Muscle of back (tissue), 11 donors: ENCODE measurements around the gene NBPF3. TPM values are rescaled to one million over a fixed set of nuclear protein-coding genes. Genes with fewer than 3 reads are reported as not detected.
A peak's percentile ranks its signal among the peaks of the same experiment; 100 is the strongest.
"Not testable (repeated sequence)": the region's sequence is repeated elsewhere in the genome, so short reads cannot be mapped to it uniquely, and the experiment has no call there.

Source experiments
- DNase-seq, 3 donors: peaks; one replicate each; pipeline versions ENCODE4 v3.0.0 to v3.0.0-alpha.2; 2013
- polyA plus RNA-seq, 10 donors: library from polyadenylated mRNA; unstranded; fragments of 120-200 nt; gene quantifications; one replicate each; pipeline ENCODE4 v1.2.1, GENCODE V29; 2013; ENCODE audit not compliant: insufficient read length in 10 of 10

NBPF3 gene
- polyA plus RNA-seq, 10 donors = 3.9 to 10.7 (median 7.4) TPM

DNA sequence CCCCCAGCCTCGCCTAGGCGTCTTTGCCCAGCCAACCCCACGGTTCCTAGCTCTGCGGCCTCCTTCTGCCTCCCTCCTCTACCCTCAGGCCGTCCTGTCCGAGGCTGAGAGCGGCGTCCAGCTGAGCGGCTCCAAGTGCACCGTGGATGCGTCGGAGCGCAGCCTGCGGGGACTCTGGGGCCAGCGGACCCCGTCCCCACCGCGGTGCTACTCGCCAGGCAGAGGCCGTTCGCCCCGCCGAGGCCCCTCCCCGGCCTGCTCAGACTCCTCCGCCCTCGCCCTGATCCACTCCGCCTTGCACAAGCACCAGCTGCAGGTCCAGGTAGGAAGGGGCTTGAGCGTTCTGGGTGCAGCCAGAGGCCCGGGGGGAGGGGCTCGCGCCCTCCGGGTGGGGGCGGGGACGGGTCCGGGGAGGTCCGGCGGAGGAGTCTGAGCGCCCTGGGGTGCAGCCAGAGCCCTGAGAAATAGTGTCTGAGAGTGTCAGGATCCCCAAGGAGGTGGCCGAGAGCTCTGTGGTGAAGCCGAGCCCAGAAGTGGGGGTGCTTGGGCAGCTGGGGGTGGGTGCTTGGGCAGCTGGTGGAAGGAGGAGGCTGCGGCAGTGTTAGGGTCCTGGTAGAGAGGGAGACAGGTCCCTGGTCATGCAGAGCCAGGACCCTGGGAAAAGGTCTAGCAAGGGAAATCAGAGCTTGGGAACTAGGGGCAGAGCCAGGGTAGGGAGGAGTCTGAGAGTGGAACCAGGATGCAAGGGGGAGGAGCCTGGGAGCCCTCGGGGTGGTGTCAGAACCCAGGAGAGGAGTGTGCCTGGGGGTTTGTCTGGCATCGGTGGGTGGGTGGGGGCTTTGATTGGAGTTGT, 3.2 kb upstream of the NBPF3 start:
- no peak for DNase-seq

DNA sequence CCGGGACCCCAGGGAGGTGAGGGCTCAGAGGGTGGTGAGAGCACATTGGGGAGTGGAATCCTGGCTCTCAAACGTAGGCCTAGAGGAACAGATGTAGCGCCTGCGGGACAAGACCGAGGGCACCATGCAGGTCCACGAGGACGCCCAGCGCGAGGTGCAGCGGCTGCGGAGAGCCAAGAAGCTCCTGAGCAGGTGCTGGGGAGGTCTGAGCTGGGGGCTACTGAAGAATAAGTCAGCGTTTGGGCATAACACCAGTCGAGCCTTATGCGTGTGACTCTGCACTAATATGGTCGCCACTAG, 2.6 kb upstream of the NBPF3 start:
- no peak for DNase-seq

DNA sequence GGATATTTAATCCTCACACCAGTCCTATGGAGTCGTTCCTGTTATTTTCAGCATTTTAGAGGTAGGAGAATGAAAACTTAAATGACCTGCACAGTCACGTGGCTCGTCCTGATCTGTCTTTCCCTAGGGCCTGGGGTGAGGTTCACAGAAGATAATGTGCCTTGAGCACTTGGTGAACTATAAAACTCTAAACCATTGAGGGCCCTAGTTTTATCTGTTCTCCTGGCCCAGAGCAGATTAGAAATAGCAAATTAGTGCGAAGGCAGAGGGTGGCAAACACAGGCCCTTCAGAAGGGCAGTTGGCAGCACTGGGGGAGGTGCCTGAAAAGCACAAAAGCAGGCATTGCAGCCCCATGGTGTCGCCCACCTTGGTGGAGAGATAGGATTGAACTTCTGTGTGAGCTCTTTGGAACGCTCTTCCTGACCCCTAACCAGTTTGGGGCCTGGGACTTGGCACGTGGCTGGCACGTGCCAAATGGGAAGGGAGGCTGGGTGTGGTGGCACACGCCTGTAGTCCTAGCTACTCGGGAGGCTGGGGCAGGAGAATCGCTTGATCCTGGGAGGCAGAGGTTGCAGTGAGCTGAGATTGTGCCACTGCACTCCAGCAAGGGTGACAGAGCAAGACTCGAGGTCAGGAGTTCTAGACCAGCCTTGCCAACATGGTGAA, 1.2 kb upstream of the NBPF3 start:
- not testable (repeated sequence) for DNase-seq

DNA sequence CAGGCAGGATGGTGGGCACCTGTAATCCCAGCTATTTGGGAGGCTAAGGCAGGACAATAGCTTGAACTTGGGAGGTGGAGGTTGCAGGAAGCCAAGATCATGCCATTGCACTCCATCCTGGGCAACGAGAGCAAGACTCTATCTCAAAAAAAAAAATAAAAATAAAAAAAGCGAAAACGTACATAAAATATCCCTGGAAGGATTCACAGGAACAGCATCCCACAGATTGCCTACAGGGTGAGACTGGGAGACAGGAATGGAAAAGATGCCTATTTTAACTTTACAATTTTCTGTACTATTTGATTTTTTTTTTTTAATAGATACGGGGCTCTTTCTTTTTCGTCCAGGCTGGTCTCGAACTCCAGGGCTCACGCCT, 604 bp upstream of the NBPF3 start:
- DNase-seq = no peak

DNA sequence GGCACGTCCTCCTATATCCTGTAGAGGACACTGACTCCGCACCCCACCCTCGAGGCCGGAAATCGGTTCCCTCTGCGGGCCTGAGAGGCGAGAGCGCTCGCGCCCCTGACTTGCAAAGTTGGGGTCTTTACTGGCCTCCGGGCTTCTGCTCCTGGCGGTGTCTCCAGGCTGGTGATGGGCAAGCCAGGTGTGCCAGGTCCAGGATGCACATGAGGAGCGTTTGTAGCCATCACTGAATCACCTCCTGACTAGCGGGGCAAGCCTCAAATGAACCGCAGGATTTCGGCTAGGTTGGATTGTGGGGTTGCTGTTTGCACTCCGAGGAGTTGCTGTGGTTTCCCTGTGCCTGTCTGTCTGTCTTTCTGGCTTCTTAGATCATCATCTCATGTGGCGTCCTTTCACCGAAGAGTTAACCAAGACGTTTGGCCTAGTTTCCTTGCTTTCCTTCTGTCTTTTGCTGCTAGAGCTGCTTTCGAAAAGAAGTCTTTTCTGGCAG, 741 bp downstream of the NBPF3 start:
- DNase-seq = peak in 1 of 3 donors; percentile 33

DNA sequence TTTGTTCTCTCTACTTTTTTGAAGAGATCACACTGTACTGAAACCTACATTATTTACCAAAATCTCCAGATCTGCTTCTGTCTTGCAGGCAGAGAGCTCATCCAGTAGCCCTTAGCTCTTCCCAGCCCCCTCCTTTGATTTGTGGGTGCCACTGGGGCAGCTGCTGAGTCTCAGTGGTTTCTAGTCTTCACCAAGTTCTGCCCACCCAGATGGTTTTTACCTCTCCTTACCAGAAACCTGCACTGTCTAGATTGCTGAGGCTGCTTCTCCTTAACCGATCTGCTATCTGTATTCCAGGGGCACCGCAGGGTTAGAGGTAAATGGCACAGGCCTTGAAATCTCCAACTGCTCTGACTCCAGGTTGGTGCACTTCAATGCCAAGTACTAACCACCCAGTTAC, 6.7 kb downstream of the NBPF3 start:
- DNase-seq = not testable (repeated sequence)

DNA sequence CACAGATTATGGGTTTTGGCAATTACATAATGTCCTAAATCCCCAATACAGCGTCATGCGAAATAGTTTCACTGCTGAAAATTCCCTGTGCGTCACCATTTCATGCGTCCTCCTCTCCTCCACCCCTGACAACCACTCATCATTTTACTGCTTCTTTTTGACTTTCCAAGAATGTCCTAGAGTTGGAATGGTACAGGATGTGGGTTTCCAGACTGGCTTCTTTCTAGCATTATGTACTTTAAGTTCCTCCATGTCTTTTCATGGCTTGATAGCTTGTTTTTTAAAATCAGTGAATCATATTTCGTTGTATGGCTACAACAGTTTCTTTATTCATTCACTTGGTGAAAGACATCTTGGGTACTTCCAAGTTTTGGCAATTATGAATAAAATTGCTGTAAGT, 7.4 kb downstream of the NBPF3 start:
- no peak for DNase-seq

DNA sequence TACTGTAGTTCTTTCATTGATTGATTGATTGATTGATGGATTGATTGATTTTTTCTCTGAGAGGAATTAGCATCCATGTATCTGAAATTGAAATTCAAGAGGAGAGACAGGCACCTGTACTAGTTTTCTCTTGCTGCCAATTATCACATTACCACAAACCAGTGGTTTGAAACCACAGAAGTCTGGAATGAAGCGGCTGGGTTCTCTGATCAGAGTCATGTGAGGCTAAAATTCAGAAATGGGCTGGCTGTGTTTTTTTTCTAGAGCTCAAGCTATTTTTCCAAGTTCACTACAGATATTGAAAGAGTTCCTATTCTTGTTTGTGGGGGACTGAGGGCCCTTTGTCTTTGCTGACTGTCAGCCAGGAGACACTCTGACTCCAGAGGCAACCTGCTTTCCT, 10.0 kb downstream of the NBPF3 start:
- no peak for DNase-seq

DNA sequence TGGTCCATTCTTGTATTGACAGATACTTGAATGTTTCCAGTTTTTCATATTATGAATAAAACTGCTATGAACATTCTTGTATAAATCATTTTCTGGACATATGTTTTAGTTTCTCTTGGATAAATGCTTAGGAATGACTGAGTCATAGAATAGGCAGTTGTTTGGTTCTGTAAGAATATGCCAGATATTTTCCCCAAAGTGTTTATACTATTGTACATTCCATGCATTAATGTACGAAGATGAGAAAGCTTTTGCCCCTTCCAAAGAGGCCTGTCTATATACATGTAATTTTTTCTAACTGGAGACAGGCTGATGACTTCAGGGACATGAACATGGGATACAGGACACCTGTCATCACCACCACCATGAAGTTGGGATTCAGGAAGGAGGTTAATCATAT, 11.3 kb downstream of the NBPF3 start:
- peak; percentile 26 to 78 (median 45) for DNase-seq

DNA sequence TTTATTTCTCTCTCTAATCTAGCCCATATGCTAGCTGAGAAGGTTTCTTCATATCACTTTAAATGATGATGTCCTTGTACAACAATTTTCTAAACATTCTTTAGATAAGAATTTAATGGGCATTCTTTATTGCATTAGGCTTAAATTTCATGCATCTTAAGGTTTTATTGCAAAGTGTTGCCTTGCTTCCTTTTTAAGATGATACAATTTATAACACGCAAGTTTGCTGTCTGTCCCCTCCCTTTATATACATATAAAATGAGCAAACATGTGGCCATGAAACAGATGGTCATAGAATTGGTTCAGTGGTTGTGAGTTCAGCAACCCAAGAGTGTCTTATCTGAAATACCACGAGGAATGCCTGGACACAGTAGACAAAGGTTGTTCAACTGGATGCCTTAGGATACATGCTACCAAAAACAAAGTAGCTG, 12.1 kb downstream of the NBPF3 start:
- DNase-seq = no peak

DNA sequence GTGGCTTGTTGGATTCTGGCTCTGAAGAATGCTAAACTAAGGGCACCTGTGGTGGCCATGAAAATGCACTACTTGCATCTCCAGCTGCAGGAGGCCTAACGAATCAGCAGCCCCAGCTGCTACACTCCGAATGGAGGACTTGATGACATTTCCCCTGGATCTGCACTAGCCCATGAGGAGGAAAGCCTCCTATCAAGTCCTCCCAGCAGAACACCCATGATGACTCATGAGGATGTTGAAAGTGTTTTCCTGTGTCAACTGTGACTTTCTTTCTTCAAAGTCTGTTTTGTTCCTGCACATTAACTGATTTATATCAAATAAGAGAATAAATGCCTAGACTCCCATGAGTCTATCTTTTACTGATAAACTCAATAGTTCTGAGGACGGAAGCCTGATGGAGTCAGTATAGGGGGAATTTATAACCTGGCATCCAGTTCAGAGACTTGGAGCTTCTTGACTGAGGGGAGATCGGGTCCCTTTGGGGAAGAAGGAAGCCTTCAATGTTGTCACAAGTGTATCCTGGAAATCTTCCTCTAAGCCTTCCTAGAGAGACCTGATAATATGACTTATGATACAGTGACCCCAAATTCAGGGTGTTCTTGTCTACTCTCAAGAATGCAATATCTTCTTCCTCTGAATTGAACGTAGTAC, 14.2 kb downstream of the NBPF3 start:
- peak in 1 of 3 donors; percentile 26 for DNase-seq

DNA sequence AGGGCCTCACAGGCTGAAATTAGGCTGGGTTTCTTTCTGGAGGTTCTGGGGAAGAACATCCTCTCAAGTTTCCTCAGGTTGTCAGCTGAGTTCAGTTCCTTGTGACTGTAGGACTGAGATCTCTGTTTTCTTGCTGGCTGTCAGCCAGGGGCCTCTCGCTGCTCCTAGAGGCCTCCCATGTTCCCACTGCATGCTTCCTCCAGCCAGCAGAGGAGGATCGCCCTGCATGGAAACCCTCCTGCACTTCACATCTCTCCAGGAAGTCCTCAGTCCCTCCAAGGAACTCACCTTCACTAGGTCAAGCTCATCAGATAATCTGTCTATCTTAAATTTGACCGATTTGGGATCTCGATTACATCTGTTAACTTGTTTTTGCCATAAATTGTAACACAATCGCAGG, 15.0 kb downstream of the NBPF3 start:
- DNase-seq = not testable (repeated sequence)

DNA sequence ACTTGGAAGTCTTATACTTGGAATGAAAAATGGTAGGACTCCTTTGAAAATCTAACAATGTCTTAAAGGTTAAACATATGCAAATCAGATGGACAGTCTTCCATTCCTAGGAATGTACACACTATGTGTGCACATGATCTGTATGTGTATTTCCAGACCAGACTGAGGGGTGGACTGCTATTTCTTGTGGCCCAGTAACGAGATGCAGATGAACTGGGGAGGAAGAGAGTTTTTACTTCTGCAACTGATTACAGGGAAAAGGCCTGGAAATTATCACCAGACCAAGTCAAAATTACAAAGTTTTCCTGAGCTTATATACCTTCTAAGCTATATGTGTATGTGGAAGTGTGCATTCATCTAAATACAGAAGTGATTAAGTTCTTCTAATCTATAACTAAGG, 17.7 kb downstream of the NBPF3 start:
- no peak for DNase-seq

DNA sequence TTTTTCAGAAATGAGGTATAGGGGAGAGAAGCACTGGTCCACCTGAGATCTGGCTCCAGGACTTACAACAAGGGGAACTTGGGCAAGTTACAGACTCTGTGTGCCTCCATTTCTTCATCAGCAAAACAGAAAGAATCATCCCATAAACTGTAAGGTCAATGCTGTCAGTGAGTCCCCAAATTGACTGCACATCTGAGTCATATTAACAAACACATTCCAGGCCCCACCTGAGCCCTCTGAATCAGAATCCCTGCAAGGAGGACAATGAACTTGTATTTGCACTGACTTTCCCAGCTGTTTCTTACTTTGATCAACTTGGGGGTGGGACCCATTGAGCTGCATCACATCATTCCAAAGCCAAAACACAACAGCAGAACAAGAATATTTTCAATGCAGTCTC, 25.2 kb downstream of the NBPF3 start:
- not testable (repeated sequence) for DNase-seq

DNA sequence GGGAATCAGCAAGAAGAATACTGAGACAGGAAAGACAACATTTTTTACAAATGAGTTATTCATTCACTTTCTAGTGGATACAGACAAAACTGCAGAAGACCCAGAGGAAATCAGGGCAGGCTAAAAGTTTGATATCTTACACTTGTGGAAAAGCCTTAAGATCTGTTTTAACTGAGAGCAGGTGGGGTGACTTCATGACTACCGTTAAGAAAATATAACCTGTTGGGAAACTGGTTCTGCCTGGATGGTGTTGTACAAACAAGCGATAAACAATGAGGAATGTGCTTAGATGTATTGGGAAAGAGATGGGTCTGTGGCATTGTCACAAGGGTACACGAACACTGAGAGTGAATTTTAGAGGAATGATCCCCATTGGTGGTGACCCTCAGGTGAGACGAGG, 28.0 kb downstream of the NBPF3 start:
- not testable (repeated sequence) for DNase-seq

DNA sequence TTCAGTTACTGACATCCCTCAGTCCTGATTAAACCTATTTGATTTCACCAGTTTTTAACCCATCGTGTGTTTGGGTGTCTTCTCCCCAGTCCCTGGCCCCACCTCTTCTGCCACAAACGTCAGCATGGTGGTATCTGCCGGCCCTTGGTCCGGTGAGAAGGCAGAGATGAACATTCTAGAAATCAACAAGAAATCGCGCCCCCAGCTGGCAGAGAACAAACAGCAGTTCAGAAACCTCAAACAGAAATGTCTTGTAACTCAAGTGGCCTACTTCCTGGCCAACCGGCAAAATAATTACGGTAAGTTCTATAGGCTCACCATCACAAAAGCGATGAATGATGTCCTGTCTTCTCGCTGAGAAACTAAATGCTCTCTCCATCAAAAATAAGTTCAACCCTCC, 28.7 kb downstream of the NBPF3 start:
- DNase-seq = no peak

DNA sequence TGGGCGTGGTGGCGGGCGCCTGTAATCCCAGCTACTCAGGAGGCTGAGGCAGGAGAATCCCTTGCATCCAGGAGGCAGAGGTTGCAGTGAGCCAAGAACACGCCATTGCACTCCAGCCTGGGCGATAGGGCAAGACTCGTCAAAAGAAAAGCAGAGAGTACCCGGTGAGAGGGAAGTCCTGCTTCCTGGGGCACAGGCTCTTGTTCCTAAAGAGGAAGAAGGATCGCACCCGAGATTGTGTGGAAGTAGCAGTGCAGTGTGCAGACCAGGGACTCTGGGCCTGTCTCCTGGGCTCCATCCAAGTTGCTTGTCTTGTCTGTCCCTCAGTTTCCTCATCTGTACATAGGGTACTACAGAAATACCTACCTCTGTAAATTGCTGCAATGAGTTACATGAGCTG, 29.6 kb downstream of the NBPF3 start:
- DNase-seq = no peak

DNA sequence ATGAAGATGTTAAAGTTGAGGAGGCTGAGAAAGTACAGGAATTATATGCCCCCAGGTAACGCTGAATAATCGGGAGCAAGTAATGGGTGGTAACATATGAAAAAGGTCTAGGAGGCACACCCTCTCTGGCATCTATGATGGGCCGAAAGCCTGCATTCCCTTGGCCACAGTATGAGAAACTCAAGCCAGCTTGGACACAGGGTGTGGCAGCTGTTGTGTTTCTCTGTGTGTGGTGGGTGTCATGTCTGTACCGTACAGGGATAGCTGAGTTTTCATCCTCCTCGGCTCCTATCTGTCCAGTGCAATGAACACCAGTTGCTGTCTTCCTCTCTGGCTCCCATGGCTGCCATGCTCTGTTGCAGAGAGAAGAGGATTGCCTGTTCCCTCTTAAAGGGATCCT, 32.9 kb downstream of the NBPF3 start:
- peak in 2 of 3 donors; percentile 12 to 27 for DNase-seq

DNA sequence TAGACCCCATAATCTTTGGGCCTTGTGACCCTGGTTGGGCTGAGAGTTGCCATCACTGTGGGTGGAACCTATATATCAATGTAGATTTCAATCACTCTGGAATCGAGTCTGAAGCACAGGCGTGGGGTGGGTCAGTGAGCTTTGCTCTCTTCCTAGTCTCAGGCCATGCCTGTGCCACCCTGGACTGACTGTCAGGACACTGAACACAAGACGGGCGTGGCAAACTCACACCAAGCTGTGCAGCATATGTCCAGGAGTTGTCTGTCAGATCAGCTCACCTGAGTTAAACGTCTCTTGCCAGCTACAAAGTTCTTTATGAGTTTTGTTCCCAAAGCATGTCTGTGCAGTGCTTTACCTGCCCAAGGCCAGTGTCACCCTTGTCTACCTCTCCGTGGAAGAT, 38.4 kb downstream of the NBPF3 start:
- no peak for DNase-seq

DNA sequence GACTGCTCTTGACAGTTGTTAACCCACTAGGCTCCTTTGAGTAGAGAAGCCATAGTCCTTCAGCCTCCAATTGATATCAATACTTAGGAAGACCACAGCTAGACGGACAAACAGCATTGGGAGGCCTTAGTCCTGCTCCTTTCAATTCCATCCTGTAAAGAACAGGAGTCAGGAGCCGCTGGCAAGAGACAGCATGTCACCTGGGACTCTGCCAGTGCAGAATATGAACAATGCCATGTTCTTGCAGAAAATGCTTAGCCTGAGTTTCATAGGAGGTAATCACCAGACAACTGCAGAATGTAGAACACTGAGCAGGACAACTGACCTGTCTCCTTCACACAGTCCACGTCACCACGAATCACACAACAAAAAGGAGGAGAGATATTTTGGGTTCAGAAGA, 43.9 kb downstream of the NBPF3 start:
- DNase-seq = not testable (repeated sequence)

DNA sequence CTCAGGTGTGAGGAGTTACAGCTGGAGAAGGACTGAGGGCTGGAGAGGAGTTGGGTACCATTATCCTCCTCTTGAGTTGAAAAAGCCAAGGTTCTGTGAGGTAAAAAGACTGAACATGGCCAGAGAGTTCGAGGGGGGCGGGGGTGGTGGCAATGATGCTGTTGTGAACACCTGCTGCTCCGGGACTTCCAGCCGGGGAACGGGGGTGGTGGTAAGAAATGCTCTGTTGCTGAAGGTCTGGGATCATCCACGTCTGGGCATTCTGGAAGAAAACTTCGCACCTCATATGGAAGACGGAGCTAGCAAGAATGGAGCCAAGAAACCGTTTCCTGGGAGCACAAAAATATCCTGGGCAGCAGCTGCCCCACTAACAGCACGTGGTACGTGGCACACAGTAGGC, 49.2 kb downstream of the NBPF3 start:
- DNase-seq = no peak

DNA sequence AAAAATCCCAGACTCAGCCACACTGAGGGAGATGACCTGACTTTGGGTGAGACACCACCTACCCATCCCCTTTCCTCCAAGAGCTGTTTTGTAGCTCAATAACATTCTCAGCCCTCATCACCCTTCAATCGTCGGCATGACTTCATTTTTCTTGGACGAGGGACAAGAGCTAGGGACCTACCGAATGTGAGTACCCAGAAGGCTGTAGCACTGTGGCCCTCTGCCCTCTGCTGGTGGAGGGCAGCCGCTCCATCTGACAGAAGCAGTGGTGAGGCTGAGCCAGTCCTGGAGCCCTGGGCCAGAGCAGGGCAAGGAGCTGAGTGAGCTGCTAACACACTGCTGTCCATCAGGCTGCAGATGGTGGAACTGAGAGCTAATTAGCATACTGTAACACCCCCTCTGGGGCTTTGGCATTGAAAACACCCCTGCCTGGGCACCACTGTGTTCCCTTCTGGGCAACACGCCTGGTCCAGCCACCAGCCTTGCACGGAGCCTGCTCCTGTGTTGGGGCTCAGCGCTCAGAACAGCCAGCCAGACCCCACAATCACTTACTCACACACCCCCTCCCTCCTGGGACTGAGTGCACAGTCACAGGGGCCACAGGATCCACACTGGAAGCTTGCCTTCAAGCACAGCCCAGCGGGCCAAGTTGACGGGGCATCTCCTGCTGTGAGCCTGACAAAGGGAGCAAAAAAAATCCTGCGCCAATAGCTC, 51.0 kb downstream of the NBPF3 start:
- peak in 1 of 3 donors; percentile 45 for DNase-seq
